ENCODE measurements around the gene CREG2.

DNA sequence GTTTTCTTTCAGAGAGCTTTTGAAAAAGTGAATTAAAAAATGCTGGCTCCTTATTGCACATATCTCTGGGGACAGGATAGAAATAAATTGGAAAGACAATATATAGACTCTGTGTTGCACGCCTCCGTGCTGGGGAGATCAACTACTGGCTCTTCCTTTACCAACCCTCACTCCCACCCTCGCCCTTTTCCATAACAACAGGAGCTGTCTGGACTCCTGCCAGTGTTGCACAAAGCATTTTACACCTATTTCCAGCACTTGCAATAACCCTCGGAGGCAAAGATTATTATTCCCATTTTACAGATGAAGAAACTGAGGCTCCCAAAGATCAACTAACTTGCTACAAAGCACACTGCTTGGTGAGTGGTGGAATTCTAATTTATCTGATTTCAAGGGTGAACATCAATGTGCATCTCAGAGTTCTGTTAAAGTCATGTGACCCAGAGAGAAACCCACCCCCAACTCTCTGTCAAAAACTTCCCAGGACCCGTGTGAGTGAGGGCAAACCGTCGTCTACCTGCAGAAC, 4.2 kb downstream of the CREG2 start:
- TF ChIP-seq, protein P1, sequence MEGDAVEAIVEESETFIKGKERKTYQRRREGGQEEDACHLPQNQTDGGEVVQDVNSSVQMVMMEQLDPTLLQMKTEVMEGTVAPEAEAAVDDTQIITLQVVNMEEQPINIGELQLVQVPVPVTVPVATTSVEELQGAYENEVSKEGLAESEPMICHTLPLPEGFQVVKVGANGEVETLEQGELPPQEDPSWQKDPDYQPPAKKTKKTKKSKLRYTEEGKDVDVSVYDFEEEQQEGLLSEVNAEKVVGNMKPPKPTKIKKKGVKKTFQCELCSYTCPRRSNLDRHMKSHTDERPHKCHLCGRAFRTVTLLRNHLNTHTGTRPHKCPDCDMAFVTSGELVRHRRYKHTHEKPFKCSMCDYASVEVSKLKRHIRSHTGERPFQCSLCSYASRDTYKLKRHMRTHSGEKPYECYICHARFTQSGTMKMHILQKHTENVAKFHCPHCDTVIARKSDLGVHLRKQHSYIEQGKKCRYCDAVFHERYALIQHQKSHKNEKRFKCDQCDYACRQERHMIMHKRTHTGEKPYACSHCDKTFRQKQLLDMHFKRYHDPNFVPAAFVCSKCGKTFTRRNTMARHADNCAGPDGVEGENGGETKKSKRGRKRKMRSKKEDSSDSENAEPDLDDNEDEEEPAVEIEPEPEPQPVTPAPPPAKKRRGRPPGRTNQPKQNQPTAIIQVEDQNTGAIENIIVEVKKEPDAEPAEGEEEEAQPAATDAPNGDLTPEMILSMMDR (IDR thresholded peaks at IDR 0.05; ENCODE audit: insufficient read depth, low read length): no peak
- TF ChIP-seq POLR2AphosphoS5 (IDR thresholded peaks at IDR 0.05; ENCODE audit: low read depth) (no peak), SPI1 (IDR thresholded peaks at IDR 0.05; ENCODE audit: borderline replicate concordance, low read depth) (no peak)
- TF ChIP-seq, protein P2, sequence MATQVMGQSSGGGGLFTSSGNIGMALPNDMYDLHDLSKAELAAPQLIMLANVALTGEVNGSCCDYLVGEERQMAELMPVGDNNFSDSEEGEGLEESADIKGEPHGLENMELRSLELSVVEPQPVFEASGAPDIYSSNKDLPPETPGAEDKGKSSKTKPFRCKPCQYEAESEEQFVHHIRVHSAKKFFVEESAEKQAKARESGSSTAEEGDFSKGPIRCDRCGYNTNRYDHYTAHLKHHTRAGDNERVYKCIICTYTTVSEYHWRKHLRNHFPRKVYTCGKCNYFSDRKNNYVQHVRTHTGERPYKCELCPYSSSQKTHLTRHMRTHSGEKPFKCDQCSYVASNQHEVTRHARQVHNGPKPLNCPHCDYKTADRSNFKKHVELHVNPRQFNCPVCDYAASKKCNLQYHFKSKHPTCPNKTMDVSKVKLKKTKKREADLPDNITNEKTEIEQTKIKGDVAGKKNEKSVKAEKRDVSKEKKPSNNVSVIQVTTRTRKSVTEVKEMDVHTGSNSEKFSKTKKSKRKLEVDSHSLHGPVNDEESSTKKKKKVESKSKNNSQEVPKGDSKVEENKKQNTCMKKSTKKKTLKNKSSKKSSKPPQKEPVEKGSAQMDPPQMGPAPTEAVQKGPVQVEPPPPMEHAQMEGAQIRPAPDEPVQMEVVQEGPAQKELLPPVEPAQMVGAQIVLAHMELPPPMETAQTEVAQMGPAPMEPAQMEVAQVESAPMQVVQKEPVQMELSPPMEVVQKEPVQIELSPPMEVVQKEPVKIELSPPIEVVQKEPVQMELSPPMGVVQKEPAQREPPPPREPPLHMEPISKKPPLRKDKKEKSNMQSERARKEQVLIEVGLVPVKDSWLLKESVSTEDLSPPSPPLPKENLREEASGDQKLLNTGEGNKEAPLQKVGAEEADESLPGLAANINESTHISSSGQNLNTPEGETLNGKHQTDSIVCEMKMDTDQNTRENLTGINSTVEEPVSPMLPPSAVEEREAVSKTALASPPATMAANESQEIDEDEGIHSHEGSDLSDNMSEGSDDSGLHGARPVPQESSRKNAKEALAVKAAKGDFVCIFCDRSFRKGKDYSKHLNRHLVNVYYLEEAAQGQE (IDR thresholded peaks at IDR 0.05; ENCODE audit: insufficient replicate concordance, low read depth): no peak

All from HL-60 (cell line).